Kidney epithelial cell (primary cell): Measurements from ENCODE around the gene FOXK1. TPM values are rescaled to one million over a fixed set of nuclear protein-coding genes. Genes with fewer than 3 reads are reported as not detected.

Experiments
- DNase-seq: peaks from one replicate; pipeline ENCODE4 v3.0.0-alpha.2; 2010; ENCODE audit warnings: low read depth
- H3K27me3 ChIP-seq: 2 replicates; pipeline ENCODE4 v1.6.0; 2011; ENCODE audit warnings: low read length; ENCODE audit not compliant: control insufficient read depth, insufficient read depth
- H3K36me3 ChIP-seq: 2 replicates; pipeline ENCODE4 v1.5.1; 2011; ENCODE audit warnings: low read length; ENCODE audit not compliant: control insufficient read depth, insufficient read depth
- H3K4me3 ChIP-seq: 2 replicates; pipeline ENCODE4 v1.5.1; 2011; ENCODE audit warnings: low read depth, mild to moderate bottlenecking, control low read depth, low read length
- total RNA-seq: library from RNA; depleted of rRNA; stranded (reverse); fragments of >200 nt; gene quantifications from 2 replicates; pipeline ENCODE4 v1.2.3, GENCODE V29; 2015
- TF ChIP-seq, protein P1 (sequence below): IDR thresholded peaks from 2 replicates; pipeline ENCODE4 v1.5.1; 2011; ENCODE audit warnings: mild to moderate bottlenecking, moderate library complexity, low read length, control low read depth, inconsistent platforms; ENCODE audit not compliant: insufficient read depth, poor library complexity, severe bottlenecking

FOXK1 gene
- total RNA-seq, 1 donor from 2014 or later, result 48.2 TPM

DNA sequence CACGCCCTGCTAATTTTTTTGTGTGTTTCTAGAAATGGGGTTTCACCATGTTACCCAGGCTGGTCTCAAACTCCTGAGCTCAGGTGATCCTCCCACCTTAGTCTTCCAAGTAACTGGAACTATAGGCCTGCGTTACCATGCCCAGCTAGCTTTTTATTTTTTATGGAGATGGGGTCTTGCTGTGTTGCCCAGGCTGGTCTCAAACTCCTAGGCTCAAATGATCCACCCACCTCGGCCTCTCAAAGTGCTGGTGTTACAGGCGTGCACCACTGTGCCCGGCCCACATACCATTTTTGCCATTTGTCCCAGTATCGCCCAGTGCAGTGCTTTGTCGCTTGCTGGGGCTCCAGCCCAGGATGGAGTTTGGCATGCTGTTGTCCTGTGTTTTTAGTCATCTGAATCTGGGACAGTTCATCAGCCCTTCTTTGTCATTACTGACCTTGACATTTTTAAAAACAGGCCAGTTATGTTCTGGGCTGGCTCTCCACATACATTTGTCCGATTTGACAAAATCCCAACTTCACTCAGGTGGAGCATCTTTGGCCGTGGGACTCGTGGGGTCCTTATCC lies 16.7 kb downstream of the FOXK1 start:
- H3K36me3 ChIP-seq, result no peaks in the 10 kb centered on the region
- TF ChIP-seq, protein P1, sequence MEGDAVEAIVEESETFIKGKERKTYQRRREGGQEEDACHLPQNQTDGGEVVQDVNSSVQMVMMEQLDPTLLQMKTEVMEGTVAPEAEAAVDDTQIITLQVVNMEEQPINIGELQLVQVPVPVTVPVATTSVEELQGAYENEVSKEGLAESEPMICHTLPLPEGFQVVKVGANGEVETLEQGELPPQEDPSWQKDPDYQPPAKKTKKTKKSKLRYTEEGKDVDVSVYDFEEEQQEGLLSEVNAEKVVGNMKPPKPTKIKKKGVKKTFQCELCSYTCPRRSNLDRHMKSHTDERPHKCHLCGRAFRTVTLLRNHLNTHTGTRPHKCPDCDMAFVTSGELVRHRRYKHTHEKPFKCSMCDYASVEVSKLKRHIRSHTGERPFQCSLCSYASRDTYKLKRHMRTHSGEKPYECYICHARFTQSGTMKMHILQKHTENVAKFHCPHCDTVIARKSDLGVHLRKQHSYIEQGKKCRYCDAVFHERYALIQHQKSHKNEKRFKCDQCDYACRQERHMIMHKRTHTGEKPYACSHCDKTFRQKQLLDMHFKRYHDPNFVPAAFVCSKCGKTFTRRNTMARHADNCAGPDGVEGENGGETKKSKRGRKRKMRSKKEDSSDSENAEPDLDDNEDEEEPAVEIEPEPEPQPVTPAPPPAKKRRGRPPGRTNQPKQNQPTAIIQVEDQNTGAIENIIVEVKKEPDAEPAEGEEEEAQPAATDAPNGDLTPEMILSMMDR, result no peak
- H3K27me3 ChIP-seq, result no peaks in the 10 kb centered on the region
- H3K4me3 ChIP-seq, result no peak overlapping the region
- no peak for DNase-seq

DNA sequence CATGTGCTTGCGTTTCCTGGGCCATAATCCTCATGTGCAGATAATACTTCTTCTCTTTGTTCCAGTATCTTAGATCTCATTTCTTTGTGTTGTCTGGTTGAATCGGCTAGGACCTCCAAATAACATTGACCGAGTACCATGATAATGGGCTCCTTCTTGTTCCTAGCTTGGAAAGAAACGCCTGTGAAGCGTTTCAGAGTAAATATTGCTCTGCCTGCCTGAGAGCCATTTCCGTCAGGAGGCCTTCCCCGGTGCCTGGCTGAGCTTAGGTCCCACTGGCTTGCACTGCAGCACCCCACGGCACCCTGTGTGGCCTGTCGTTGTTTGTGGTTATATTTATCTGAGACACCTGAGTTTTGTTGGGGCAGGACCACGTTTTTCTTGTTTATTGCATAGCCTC lies 17.7 kb downstream of the FOXK1 start:
- DNase-seq, result no peak
- H3K27me3 ChIP-seq, result no peaks in the 10 kb centered on the region
- TF ChIP-seq, protein P1, result no peak
- no peaks in the 10 kb centered on the region for H3K36me3 ChIP-seq
- no peak overlapping the region for H3K4me3 ChIP-seq

DNA sequence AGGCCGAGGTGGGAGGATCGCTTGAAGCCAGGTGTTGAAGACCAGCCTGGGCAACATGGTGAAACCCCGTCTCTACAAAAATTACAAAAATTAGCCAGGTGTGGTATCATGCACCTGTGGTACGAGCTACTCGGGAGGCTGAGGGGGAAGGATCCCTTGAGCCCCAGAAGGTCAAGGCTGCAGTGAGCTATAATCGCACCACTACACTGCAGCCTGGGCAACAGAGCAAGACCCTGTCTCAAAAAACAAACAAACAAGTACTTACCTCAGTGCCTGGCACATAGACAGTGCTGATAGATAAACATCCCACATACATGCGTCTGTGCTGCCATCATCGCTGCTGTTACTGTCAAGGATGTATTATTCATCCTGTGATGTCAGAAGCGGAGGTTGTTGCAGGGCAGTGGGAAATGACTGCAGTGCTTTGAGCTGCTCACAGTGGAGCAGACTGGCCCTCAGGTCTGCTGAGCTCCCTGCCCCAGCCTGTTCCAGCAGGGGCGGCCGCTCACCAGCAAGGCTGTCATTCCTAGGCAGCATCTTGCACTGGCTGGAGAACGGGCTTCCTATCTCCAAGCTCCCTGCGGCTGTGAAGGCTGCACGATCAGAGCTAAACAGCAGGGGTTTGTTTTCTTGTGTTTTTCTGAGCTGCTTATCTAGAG lies 18.6 kb downstream of the FOXK1 start:
- TF ChIP-seq, protein P1, result no peak
- DNase-seq, result no peak

DNA sequence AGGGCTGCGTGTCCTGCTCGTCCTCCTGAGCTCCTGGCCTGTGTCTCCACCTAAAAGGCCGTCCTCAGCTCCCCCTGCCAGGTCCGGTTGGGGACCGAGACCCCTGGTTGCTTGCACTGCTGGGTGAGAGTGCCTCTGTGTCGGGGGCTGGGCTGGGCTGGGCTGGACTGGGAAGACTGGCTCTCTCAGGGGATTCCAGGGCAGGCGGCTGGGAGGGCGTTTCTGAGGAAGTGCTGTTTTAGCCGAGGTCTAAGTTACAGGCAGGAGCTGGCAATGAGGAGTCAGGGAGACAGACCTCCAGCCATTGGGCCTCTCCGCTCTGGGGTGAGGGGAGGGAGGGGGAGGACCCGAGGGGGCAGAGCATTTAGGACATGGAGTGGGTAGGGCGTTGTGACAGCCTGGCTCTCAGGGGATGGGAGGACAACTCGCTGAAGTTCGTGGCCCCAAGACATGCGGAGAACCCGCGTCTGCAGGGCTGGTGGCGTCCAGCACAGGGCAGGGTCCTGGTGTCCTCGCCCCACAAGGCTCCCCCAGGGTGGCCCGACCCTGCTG lies 20.9 kb downstream of the FOXK1 start:
- H3K27me3 ChIP-seq, result no peaks in the 10 kb centered on the region
- no peak overlapping the region for H3K4me3 ChIP-seq
- TF ChIP-seq, protein P1, result no peak
- no peak for DNase-seq
- no peaks in the 10 kb centered on the region for H3K36me3 ChIP-seq

More for the DNA sequence above, 18.6 kb downstream of the FOXK1 start:
- Histone ChIP-seq H3K36me3 (no peaks in the 10 kb centered on the region), H3K4me3 (no peak overlapping the region), H3K27me3 (no peaks in the 10 kb centered on the region)

DNA sequence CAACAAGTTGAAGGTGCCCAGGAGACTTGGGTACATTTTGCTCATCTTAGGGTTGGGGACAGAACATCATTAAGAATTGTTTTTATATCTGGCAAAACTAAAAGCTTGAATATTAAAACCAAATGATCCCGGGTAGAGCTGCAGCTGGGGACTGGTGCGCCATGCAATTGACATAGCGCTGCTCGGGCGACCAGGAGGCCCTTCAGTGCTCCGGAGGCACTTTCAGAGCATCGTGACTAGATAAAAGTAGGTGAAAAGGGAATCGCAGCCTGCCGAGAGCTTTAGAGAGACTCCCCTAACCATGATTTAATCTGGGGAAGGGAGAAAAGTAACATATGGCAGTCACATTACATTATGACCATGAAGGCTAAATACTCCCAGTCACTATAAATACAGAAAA lies 21.4 kb downstream of the FOXK1 start:
- no peaks in the 10 kb centered on the region for H3K36me3 ChIP-seq

More for the DNA sequence above, 21.4 kb downstream of the FOXK1 start:
- no peak for DNase-seq
- Histone ChIP-seq H3K4me3 (no peak overlapping the region), H3K27me3 (no peaks in the 10 kb centered on the region)
- TF ChIP-seq, protein P1, result no peak
